ENCODE results near the gene SNX17. TPM values are rescaled to one million over a fixed set of nuclear protein-coding genes. Genes with fewer than 3 reads are reported as not detected.

Gene SNX17
- total and polyA plus RNA-seq, 4 donors = 77.8 to 92.6 (median 85.0) TPM

DNA sequence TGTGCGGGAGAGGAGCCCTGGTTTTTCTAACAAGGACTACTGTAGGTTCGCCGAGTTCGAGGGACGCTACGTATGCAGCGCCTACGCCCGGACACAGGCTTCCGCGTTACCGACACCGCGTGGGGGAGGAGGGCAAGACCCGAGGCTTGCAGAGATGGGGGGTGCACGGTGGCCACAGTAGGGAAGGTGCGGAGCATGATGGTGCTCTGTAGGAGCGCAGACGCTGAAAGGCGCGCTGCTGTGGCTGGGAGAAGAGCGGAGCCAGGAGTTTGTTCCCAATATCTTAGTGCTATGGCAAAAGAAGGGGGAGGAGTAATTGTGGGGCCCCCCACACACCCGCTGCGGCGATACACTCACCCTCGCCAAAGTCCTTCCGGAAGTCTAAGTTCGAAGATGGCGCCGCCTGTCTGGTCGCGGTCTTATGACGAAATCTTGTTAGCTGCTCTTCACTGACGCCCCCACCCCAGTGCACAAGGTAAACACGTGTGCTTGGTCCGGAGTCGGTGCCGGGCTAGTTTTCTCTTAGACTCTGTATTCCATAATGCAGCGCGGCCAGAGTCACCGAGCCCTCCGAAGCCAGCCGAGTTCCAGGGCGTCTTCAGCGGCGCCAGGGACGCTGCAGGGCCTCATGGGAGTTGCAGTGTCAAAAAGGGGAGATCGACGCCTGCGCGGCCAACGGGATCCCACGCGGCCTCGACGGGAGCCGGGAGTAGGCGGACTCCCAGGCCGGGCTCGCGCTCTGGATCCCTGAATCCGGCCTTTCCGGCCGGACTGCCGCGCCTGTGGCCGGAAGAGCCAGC is 13.8 kb upstream of the SNX17 start, which contains the start of gene GTF3C2:
TSS of gene GTF3C2 (minus strand) at position 383 of the 800 bp plus-strand sequence. CDS start 13,210 bp downstream, outside the sequence.
- intact Hi-C loops (cut with DNase I) = loop anchor here in 1 of 2 donors (2.0 kb wide), 2 partner anchors 14 to 72 kb away; partner anchors contain the start of genes EIF2B4, NRBP1 and SNX17

GRCh38 chr2:27362678-27363420 is 7.6 kb upstream of the SNX17 start:
- no peak for DNase-seq
- H3K4me3 ChIP-seq (ENCODE audit: low read length in 2 of 2) = no peak overlapping the region
- no peak overlapping the region for H3K27ac ChIP-seq (ENCODE audit: low read depth in 1 of 2, low read length in 2 of 2)
- H3K4me1 ChIP-seq (ENCODE audit: control insufficient read depth in 1 of 2, insufficient read depth in 2 of 2, low read length in 2 of 2) = no peaks in the 10 kb centered on the region
- intact Hi-C loops (cut with DNase I) = no loop called here
- 79 to 83% methylated on average over 4 of the region's 4 CpGs for WGBS, 2 donors
- H3K36me3 ChIP-seq (ENCODE audit: control insufficient read depth in 1 of 2, insufficient read depth in 2 of 2, low read length in 1 of 2) = peaks cover 4 to 14% of the 10 kb centered on the region in 2 donors
- no peaks in the 10 kb centered on the region for H3K27me3 ChIP-seq (ENCODE audit: control insufficient read depth in 1 of 2, insufficient read depth in 2 of 2, low read length in 1 of 2)
- no peaks in the 10 kb centered on the region for H3K9me3 ChIP-seq (ENCODE audit: control insufficient read depth, low read length)
- ATAC-seq (ENCODE audit: low FRiP score) = no peak

More for the DNA sequence above, 13.8 kb upstream of the SNX17 start, which contains the start of gene GTF3C2:
- DNase-seq (peak; percentile 95 to 97), ATAC-seq (ENCODE audit: low FRiP score) (peak; percentile 98)
- WGBS, 2 donors = 0% methylated on average over 66 to 67 of the region's 67 CpGs
- H3K27me3 ChIP-seq (ENCODE audit: control insufficient read depth in 1 of 2, insufficient read depth in 2 of 2, low read length in 1 of 2) = no peaks in the 10 kb centered on the region
- no peaks in the 10 kb centered on the region for H3K36me3 ChIP-seq (ENCODE audit: control insufficient read depth in 1 of 2, insufficient read depth in 2 of 2, low read length in 1 of 2)
- H3K27ac ChIP-seq (ENCODE audit: low read depth in 1 of 2, low read length in 2 of 2) = peak within 1 kb of the TSS in 1 of 2 donors; percentile 55
- H3K4me1 ChIP-seq (ENCODE audit: control insufficient read depth in 1 of 2, insufficient read depth in 2 of 2, low read length in 2 of 2) = no peaks in the 10 kb centered on the region
- H3K9me3 ChIP-seq (ENCODE audit: control insufficient read depth, low read length) = no peaks in the 10 kb centered on the region
- peak within 1 kb of the TSS; percentile 63 to 80 for H3K4me3 ChIP-seq (ENCODE audit: low read length in 2 of 2)

DNA sequence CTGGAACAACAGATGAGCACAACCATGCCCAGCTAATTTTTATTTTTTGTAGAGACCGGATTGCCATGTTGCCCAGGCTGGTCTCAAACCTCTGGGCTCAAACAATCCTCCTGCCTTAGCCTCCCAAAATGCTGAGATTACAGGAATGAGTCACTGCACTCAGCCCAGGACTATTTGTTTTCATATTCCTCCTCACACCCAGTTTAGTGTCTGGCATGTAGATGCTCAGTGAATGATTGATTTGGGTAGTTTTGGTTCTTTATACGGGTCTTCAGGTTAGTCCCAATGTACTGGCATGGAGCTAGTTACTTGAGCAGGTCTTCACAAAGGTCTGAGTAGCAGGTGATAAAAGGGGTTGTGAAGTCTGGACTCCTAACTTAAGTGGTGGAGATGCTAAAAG is 6.5 kb upstream of the SNX17 start:
- intact Hi-C loops (cut with DNase I) = no loop called here
- no peaks in the 10 kb centered on the region for H3K9me3 ChIP-seq (ENCODE audit: control insufficient read depth, low read length)
- DNase-seq (no peak), ATAC-seq (ENCODE audit: low FRiP score) (no peak)
- no peaks in the 10 kb centered on the region for H3K27me3 ChIP-seq (ENCODE audit: control insufficient read depth in 1 of 2, insufficient read depth in 2 of 2, low read length in 1 of 2)
- H3K4me3 ChIP-seq (ENCODE audit: low read length in 2 of 2) = no peak overlapping the region
- H3K27ac ChIP-seq (ENCODE audit: low read depth in 1 of 2, low read length in 2 of 2) = no peak overlapping the region
- peaks cover 4 to 14% of the 10 kb centered on the region in 2 donors for H3K36me3 ChIP-seq (ENCODE audit: control insufficient read depth in 1 of 2, insufficient read depth in 2 of 2, low read length in 1 of 2)
- no peaks in the 10 kb centered on the region for H3K4me1 ChIP-seq (ENCODE audit: control insufficient read depth in 1 of 2, insufficient read depth in 2 of 2, low read length in 2 of 2)
- 71 to 74% methylated on average over 2 of the region's 2 CpGs for WGBS, 2 donors

DNA sequence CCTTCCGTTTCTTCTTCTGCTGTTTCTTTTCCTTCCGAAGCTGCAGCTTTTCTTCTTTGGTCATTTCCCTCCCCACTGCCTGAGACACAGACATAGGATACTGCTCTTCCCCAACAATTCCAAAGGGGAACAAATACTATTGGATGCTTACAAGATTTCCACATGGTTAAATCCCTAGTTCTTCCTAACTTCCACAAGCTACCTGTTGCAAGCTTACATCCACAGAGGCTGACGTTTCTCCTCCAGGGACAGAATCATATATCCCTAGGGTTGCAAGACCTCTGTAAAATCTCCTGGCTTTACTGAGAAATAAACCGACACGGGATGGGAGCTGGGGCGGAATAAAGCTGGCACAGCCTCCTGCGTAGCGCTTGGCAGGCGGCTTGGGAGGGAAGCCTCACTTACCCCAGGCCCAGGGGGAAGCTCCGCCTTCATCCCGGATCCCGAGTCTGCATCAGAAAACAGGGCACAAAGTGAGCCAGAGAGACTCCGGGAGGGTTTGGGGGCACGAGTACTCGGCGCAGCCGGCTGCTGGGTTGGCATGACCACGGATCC is 868 bp upstream of the SNX17 start:
- H3K4me3 ChIP-seq (ENCODE audit: low read length in 2 of 2) = peak overlapping the region; percentile 57 to 82
- ATAC-seq (ENCODE audit: low FRiP score) (peak; percentile 45), DNase-seq (peak in 1 of 2 donors; percentile 77)
- H3K4me1 ChIP-seq (ENCODE audit: control insufficient read depth in 1 of 2, insufficient read depth in 2 of 2, low read length in 2 of 2) = no peaks in the 10 kb centered on the region
- 1 to 2% methylated on average over 18 of the region's 18 CpGs for WGBS, 2 donors
- no peaks in the 10 kb centered on the region for H3K27me3 ChIP-seq (ENCODE audit: control insufficient read depth in 1 of 2, insufficient read depth in 2 of 2, low read length in 1 of 2)
- peaks cover 4 to 7% of the 10 kb centered on the region in 2 donors for H3K36me3 ChIP-seq (ENCODE audit: control insufficient read depth in 1 of 2, insufficient read depth in 2 of 2, low read length in 1 of 2)
- intact Hi-C loops (cut with DNase I) = loop anchor here (2.0 to 5.0 kb wide), 2 partner anchors 13 to 38 kb away; partner anchors contain the start of genes GTF3C2 (in 1 of the 2) and PPM1G (in 1 of the 2)
- H3K9me3 ChIP-seq (ENCODE audit: control insufficient read depth, low read length) = no peaks in the 10 kb centered on the region
- peak overlapping the region in 1 of 2 donors; percentile 90 for H3K27ac ChIP-seq (ENCODE audit: low read depth in 1 of 2, low read length in 2 of 2)

- Histone ChIP-seq H3K27ac (ENCODE audit: low read depth in 1 of 2, low read length in 2 of 2) (peak overlapping the region in 1 of 2 donors; percentile 73), H3K36me3 (ENCODE audit: control insufficient read depth in 1 of 2, insufficient read depth in 2 of 2, low read length in 1 of 2) (peaks cover 4 to 5% of the 10 kb centered on the region in 2 donors), H3K4me1 (ENCODE audit: control insufficient read depth in 1 of 2, insufficient read depth in 2 of 2, low read length in 2 of 2) (no peaks in the 10 kb centered on the region), H3K9me3 (ENCODE audit: control insufficient read depth, low read length) (no peaks in the 10 kb centered on the region), H3K27me3 (ENCODE audit: control insufficient read depth in 1 of 2, insufficient read depth in 2 of 2, low read length in 1 of 2) (no peaks in the 10 kb centered on the region), H3K4me3 (ENCODE audit: low read length in 2 of 2) (peak overlapping the region; percentile 60 to 69)
- intact Hi-C loops (cut with DNase I) = loop anchor here (2.0 to 5.0 kb wide), 2 partner anchors 14 to 36 kb away; partner anchors contain the start of genes GTF3C2 (in 1 of the 2) and PPM1G (in 1 of the 2)
- DNase-seq (peak in 1 of 2 donors; percentile 83), ATAC-seq (ENCODE audit: low FRiP score) (peak; percentile 64)
- 1% methylated on average over 37 to 46 of the region's 46 CpGs for WGBS, 2 donors
Measured at GRCh38 chr2:27370816-27371620, 602 bp downstream of the SNX17 start.

- DNase-seq (no peak), ATAC-seq (ENCODE audit: low FRiP score) (no peak)
- WGBS, 2 donors = 94 to 96% methylated on average over 6 of the region's 6 CpGs
- Histone ChIP-seq H3K4me3 (ENCODE audit: low read length in 2 of 2) (no peak overlapping the region), H3K4me1 (ENCODE audit: control insufficient read depth in 1 of 2, insufficient read depth in 2 of 2, low read length in 2 of 2) (no peaks in the 10 kb centered on the region), H3K27ac (ENCODE audit: low read depth in 1 of 2, low read length in 2 of 2) (no peak overlapping the region), H3K27me3 (ENCODE audit: control insufficient read depth in 1 of 2, insufficient read depth in 2 of 2, low read length in 1 of 2) (no peaks in the 10 kb centered on the region), H3K9me3 (ENCODE audit: control insufficient read depth, low read length) (no peaks in the 10 kb centered on the region), H3K36me3 (ENCODE audit: control insufficient read depth in 1 of 2, insufficient read depth in 2 of 2, low read length in 1 of 2) (no peaks in the 10 kb centered on the region)
- intact Hi-C loops (cut with DNase I) = loop anchor here in 1 of 2 donors (5.0 kb wide), 1 partner anchor 34 kb away; the partner anchor contains the start of gene PPM1G
Measured at GRCh38 chr2:27372937-27373336, 2.5 kb downstream of the SNX17 start.

DNA sequence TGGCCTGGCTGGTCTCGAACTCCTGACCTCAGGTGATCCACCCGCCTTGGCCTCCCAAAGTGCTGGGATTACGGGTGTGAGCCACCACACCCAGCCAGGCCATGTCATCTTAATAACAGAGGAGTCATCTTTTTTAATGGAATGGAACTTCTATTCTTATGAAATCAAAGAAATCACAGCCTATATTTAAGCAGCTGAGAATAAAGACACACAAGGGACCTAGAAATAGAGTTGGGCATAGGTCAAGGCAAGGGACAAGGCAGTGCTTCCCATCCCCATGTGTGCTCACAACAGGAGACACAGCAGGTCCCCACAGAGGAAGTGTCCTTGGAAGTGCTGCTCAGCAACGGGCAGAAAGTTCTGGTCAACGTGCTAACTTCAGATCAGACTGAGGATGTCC is 3.2 kb downstream of the SNX17 start:
- intact Hi-C loops (cut with DNase I) = loop anchor here in 1 of 2 donors (5.0 kb wide), 1 partner anchor 34 kb away; the partner anchor contains the start of gene PPM1G
- no peaks in the 10 kb centered on the region for H3K9me3 ChIP-seq (ENCODE audit: control insufficient read depth, low read length)

More for the DNA sequence above, 3.2 kb downstream of the SNX17 start:
- no peak for DNase-seq
- no peak overlapping the region for H3K4me3 ChIP-seq (ENCODE audit: low read length in 2 of 2)
- no peak overlapping the region for H3K27ac ChIP-seq (ENCODE audit: low read depth in 1 of 2, low read length in 2 of 2)
- no peaks in the 10 kb centered on the region for H3K36me3 ChIP-seq (ENCODE audit: control insufficient read depth in 1 of 2, insufficient read depth in 2 of 2, low read length in 1 of 2)
- no peak for ATAC-seq (ENCODE audit: low FRiP score)
- no peaks in the 10 kb centered on the region for H3K4me1 ChIP-seq (ENCODE audit: control insufficient read depth in 1 of 2, insufficient read depth in 2 of 2, low read length in 2 of 2)
- no peaks in the 10 kb centered on the region for H3K27me3 ChIP-seq (ENCODE audit: control insufficient read depth in 1 of 2, insufficient read depth in 2 of 2, low read length in 1 of 2)
- 87% methylated on average over 5 of the region's 5 CpGs for whole genome bisulfite sequencing, 2 donors

Measured in aorta (tissue), 5 donors.